ENCODE measurements around the gene TMEM167B.
"Not testable (repeated sequence)": the region's sequence is repeated elsewhere in the genome, so short reads cannot be mapped to it uniquely, and the experiment has no call there.

Gene TMEM167B

GRCh38 chr1:109115685-109116084, 25.1 kb downstream of the TMEM167B start:
- no peak for DNase-seq

GRCh38 chr1:109116286-109116685, 25.7 kb downstream of the TMEM167B start:
- DNase-seq: no peak

GRCh38 chr1:109118089-109118488, 27.5 kb downstream of the TMEM167B start:
- DNase-seq: no peak

- DNase-seq: no peak
Observed at GRCh38 chr1:109120356-109120755, 29.8 kb downstream of the TMEM167B start.

- DNase-seq: no peak
Observed at GRCh38 chr1:109131059-109131458, 40.5 kb downstream of the TMEM167B start.

GRCh38 chr1:109131800-109132199, 41.2 kb downstream of the TMEM167B start:
- no peak for DNase-seq

- no peak for DNase-seq
Observed at GRCh38 chr1:109133002-109133706, 42.6 kb downstream of the TMEM167B start.

GRCh38 chr1:109133815-109134214, 43.3 kb downstream of the TMEM167B start:
- peak; percentile 11 to 46 for DNase-seq

- no peak for DNase-seq
Observed at GRCh38 chr1:109134423-109134822, 43.9 kb downstream of the TMEM167B start.

GRCh38 chr1:109135940-109136339, 45.4 kb downstream of the TMEM167B start:
- no peak for DNase-seq

- no peak for DNase-seq
Observed at GRCh38 chr1:109136766-109137165, 46.2 kb downstream of the TMEM167B start.

GRCh38 chr1:109137958-109138357, 47.4 kb downstream of the TMEM167B start:
- no peak for DNase-seq

- no peak for DNase-seq
Observed at GRCh38 chr1:109138358-109138757, 47.8 kb downstream of the TMEM167B start.

- DNase-seq: no peak
Observed at GRCh38 chr1:109140392-109140791, 49.8 kb downstream of the TMEM167B start.

GRCh38 chr1:109142260-109142659, 51.7 kb downstream of the TMEM167B start:
- DNase-seq: no peak

- not testable (repeated sequence) for DNase-seq
Observed at GRCh38 chr1:109142725-109143124, 52.2 kb downstream of the TMEM167B start.

Measured in hippocampal formation (tissue), 2 donors.